GM18517 (cell line): ENCODE data around the gene SLC5A6.
"Not testable (repeated sequence)": the region's sequence is repeated elsewhere in the genome, so short reads cannot be mapped to it uniquely, and the experiment has no call there.

Source experiments
- ATAC-seq: cut with Tn5 transposase; IDR thresholded peaks from one replicate; pipeline ENCODE4 v1.9.1; 2021; ENCODE audit warnings: mild to moderate bottlenecking, moderate library complexity; ENCODE audit not compliant: unreplicated experiment

Gene SLC5A6

GRCh38 chr2:27177441-27178351 is 34.4 kb downstream of the SLC5A6 start:
- ATAC-seq = no peak

DNA sequence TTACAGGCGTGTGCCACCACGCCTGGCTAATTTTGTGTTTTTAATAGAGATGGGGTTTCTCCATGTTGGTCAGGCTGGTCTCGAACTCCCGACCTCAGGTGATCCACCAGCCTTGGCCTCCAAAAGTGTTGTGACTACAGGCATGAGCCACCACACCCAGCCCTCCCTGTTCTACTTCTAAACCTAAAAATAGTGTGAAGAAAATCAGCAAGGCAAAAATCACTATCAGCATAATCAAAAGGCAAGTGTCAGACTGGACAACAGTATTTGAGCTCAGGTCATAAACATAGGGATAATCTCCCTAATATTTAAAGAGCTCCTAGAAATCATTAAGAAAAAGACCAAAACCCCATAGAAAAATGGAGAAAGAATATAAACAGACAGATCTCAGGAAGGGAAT is 36.3 kb downstream of the SLC5A6 start:
- not testable (repeated sequence) for ATAC-seq

DNA sequence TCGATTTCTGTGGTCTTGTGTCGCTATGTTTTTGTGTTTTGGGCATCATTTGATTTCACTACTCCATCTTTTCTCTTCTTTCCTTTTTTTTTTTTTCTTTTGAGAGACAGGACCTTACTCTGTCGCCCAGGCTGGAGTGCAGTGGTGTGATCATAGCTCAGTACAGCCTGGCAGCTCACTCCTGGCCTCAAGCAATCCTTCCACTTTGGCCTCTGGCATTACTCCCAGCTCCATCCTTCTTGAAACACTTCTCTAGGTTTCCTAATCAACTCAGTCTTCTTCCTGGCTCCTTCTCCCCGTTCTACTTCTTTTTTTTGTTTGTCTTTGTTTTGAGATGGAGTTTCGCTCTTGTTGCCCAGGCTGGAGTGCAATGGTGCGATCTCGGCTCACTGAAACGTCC is 36.7 kb downstream of the SLC5A6 start:
- ATAC-seq = no peak

DNA sequence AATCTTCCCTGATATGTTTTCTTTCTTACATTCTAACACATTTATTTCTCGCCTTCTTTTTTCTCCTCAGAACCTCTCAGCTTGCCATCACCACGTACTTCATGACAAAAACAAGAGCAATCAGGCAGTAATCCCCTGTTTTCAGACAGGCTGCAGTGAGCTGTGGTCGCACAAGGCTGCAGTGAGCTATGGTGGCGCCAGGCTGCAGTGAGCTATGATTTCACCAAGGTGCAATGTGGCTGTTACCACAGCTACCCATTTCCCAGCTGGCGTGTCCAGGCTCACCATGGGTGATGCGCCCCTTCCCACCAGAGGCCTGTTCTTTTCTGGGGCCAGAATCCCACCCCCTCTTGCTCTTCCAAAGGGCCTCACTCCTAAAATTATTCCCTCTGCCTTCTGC is 37.4 kb downstream of the SLC5A6 start:
- no peak for ATAC-seq

- no peak for ATAC-seq
Measured at GRCh38 chr2:27171351-27171848, 40.7 kb downstream of the SLC5A6 start.

DNA sequence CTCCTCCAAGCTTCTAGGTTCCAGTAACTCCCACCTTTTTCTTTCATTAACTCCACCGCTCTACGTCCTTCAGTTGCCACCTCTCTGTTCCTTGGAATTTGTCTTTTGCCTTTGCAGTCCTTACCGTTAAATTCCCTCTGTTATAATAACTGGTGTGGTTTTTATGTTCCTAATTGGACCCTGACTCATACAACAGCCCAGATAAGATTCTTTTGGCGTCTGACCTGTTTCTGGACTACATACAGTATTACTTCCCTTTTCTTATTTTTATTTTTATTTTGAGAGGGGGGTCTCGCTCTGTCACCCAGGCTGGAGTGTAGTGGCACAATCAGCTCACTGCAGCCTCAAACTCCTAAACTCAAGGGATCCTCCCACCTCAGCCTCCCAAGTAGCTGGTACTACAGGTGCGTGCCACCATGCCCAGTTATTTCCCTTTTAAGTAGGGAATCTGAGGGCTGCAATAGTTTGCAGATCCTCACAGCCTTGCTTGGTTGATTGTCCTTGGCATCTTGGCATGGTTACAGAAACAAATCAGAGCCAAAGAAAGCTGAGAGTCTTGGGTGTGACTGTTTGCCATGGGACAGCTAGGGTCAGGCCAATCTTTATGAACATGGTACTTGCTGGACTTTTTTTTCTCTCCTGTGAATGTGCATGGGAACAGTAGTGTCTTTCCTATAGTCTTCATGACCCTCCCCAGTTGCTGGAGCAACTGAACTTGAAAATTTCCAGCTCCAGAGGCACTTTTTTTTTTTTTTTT is 41.3 kb downstream of the SLC5A6 start:
- ATAC-seq = no peak

DNA sequence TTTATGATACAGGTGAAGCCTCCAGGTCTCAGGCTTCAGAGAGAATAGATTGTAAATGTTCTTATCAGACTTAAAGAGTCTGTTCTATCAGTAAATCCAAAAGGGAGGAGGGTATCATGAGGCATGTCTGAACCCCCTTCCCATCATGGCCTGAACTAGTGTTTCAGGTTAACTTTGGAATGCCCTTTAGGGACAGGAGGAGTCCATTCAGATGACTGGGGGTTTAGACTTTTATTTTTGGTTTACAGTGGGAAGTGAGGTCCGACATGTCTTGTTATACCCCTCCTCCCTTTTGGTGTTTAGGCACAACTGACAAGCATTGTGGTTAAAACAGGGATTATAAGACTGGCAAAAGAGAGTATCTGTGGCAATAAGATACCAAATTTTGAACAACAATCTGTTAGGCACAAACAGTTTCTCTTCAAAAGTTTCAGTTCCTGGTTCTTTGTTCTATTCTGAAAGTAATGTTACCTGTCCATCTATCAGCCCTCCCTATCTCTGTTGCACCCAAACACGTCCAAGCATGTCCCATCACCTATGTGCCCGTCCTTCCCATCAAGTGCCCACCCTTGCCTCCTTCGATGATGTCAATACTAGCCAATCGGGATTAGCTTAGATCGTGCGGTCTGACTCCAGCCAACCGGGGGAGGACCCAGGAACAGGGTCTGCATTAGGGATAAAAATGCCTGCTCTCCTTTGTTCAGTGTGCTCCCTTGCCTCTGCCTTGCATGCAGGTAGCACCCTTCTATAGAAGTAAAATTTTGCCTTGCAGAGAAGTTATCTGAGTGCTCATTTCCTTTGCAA is 46.9 kb downstream of the SLC5A6 start:
- ATAC-seq = no peak

DNA sequence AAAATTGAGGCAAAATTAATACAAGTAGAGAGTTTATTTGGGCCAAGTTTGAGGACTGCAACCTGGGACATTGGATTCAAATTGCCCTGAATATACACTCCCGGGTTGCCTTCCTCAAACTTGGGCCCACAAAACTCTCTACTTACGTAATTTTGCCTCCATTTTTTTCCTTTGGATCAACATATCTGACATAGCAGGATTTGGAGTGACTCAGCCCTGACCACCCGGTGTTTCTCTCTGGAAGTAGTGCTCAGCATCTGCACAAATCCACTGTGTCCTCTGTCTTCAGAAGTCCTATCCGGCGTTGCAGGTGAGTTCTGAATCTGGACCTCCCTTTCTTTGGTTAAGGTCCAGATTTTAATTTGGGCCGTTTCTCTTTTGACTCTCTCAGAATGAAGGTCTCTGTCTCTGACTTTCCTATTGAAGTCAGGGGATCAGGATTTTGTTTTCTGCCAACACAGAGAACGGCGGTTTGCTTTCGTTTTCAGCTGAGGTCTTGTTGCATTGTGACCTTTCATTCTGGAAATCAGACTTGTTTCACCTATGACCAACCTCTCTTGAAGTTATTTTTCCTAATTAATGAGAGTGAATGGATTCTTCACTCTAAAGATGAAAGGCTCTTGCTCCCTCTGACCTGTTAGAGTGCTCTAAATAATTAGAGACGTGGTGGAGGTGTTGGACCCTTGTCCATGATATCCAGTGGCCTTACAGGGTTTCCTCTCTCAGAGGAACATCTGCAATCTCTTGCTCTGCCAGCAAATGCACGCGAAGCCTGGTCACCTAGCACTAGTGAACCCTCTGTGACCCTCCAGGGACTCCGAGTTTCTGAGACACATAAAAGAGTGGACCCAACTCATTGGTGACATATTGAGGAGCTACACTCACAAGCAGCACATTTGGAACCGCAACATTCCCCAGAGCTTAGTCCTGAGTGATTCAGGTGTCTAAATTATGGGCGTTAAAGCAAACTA is 49.6 kb downstream of the SLC5A6 start:
- no peak for ATAC-seq

DNA sequence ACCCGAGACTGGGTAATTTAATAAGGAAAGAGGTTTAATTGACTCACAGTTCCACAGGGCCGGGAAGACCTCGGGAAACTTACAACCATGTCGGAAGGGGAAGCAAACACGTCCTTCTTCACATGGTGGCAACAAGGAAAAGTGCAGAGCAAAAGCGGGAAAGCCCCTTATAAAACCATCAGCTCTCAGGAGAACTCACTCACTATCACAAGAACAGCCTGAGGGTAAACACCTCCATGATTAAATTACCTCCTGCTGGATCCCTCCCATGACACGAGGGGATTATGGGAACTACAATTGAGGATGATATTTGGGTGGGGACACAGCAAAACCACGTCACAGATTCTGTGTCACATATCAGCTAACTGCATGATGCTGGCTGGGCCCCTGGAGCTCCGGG is 51.9 kb downstream of the SLC5A6 start:
- no peak for ATAC-seq

DNA sequence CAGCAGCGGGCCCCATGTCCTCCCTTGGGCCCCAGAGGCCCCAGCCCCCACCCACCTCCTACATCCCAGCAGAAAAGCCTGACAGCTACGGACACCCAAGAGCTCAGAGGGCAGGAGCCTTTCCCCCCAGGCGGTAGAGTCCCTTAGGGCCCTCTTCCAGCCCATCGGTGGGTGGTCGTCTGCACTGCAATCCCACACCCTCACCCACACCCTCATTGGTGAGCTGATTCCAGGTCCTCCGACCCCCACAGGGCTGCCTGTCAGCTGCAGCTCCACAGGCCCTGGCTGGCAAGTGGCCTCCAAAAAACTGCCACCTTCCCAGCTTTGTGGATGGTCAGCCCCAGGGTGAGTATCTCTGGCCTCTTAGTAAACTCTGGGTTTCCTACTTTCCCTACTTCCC is 52.8 kb downstream of the SLC5A6 start:
- no peak for ATAC-seq

- ATAC-seq = no peak
Measured at GRCh38 chr2:27158468-27158867, 53.6 kb downstream of the SLC5A6 start.

DNA sequence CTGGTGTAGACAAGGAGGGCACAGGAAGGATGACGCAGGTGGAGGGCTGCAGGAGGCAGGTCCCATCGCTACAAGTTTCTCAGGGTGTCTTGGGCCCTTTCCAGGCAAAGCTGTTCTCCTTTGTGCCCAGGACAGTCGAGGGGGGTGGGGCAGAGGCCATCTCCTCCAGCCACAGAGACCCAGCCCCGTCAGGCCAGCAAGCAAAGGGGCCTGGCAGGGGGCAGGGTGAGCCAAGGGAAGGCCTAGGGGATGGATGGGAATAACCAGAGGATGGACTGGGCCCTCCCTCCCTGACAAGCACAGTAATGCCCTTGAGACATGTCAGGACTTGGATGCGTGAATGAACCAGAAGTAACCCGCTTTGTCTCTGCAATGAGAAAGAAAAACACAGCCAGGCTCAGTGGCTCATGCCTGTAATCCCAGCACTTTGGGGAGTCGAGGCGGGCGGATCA is 57.0 kb downstream of the SLC5A6 start:
- ATAC-seq = no peak

DNA sequence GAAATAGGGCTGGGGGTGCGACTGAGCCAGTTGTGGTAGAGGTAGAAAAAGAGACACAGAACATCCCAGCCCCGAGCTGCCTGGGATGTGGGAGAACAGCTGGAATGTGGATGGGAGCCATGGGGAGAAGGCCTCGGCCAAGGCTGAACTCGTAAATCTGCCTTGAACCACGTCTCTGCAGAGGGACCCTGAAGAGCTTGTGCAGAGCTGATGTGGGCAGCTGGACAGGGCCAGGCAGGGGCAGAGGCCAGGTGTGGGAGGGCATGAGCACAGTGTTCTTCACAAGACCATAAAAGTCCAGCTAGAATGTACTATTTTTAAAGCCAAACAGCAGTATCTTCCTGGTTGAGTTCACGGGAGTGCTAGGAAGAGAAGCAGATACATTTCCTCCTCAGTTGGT is 57.6 kb downstream of the SLC5A6 start:
- no peak for ATAC-seq

- ATAC-seq = no peak
Measured at GRCh38 chr2:27152796-27153464, 59.1 kb downstream of the SLC5A6 start.

DNA sequence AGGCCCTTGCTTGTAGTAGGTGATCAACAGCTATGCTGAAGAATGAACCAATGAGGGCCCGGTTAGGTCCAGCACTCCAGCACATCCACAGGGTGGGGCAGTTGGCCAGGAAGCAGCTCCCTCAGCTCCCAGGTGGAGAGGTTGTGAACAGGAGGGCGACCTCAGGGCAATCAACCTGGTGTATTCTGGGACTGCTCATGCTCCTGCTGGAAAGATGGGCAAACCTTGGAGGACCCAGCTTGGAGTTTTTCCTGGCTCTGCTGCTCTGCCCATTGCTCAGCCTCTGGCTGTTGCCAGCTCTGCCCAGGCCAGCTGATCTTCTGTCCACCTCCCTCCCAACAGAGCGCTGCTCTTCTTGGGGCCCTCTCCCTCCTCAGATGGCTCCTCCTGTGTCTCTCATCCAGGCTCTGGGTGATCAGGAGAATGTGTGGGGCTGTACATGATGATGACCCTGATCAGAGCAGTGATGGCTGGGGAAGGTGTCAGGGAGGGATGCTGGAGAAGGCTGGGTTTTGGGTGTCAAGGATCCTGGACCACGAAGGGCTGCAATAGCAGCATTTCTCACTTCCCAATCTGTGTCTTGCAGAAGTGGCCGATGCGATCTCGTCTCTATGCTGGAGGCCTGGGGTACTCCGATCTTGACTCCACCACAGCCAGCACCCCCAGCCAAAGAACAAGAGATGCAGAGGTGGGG is 59.8 kb downstream of the SLC5A6 start:
- no peak for ATAC-seq

DNA sequence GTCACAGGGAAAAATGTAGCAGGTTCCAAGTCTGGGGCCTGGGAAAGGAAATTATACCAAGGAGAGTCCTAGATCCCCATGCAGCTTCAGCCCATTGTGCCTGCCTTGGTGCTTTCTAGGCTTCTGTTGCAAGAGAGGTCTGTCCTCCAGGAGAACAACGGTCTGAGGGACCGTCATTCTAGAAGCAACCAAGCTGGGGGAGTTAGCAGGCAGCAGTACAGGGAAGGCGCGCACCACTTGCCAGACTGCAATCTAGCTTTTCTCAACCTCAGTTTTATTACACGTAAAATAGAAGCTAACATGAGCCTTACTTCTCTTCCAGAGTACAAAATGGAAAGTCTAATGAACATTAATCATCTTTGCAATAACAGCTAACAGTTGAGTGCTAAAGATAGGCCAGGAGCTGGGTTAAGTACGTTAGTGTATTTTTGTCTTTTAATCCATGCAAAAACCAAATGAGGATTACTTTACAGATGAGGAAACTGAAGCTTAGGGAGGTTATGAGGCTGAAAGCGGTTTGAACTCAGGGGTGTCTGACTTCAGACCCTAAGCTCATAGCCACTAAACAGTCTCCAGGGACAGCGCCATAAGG is 61.3 kb downstream of the SLC5A6 start:
- ATAC-seq = no peak
